Measurements from ENCODE around the gene MAMDC2. TPM values are rescaled to one million over a fixed set of nuclear protein-coding genes. Genes with fewer than 3 reads are reported as not detected.

Gene MAMDC2
- total RNA-seq, 1 donor from 2014 or later: 211 TPM

GRCh38 chr9:70055406-70056210 lies 12.0 kb downstream of the MAMDC2 start:
- Mint-ChIP-seq H3K4me3 (ENCODE audit: unreplicated experiment) (no peak overlapping the region), H3K4me1 (ENCODE audit: low read depth, unreplicated experiment) (peaks cover 35% of the 10 kb centered on the region), H3K36me3 (ENCODE audit: low read depth, unreplicated experiment) (peaks cover 25% of the 10 kb centered on the region), H3K9me3 (ENCODE audit: unreplicated experiment) (no peaks in the 10 kb centered on the region), H3K27me3 (ENCODE audit: low read depth, unreplicated experiment) (no peaks in the 10 kb centered on the region), H3K27ac (ENCODE audit: unreplicated experiment) (no peak overlapping the region)
- Histone ChIP-seq H3K27ac (ENCODE audit: low read depth, low read length) (no peak overlapping the region), H3K9ac (ENCODE audit: low read length) (no peak overlapping the region), H3K4me1 (ENCODE audit: insufficient read depth, low read length) (peaks cover 10% of the 10 kb centered on the region), H3K4me3 (ENCODE audit: insufficient read depth, low read depth, low read length) (no peak overlapping the region), H3K79me2 (ENCODE audit: insufficient read depth, low read length) (peaks cover 2% of the 10 kb centered on the region), H3K4me2 (ENCODE audit: low read length) (no peak overlapping the region), H2AFZ (ENCODE audit: low read depth, low read length) (no peak overlapping the region), H4K20me1 (ENCODE audit: insufficient read depth, low read length) (no peaks in the 10 kb centered on the region), H3K27me3 (ENCODE audit: insufficient read depth, low read length) (no peaks in the 10 kb centered on the region), H3K9me3 (ENCODE audit: insufficient read depth, low read depth, low read length) (no peaks in the 10 kb centered on the region), H3K36me3 (ENCODE audit: insufficient read depth, low read length) (no peaks in the 10 kb centered on the region)
- DNase-seq (ENCODE audit: low read depth) (no peak), FAIRE-seq (no peak)
- TF ChIP-seq EZH2 (IDR thresholded peaks at IDR 0.05; ENCODE audit: insufficient read depth, low read length) (no peak), CTCF (IDR thresholded peaks at IDR 0.05; ENCODE audit: insufficient read depth, low read depth, low read length) (no peak)

DNA sequence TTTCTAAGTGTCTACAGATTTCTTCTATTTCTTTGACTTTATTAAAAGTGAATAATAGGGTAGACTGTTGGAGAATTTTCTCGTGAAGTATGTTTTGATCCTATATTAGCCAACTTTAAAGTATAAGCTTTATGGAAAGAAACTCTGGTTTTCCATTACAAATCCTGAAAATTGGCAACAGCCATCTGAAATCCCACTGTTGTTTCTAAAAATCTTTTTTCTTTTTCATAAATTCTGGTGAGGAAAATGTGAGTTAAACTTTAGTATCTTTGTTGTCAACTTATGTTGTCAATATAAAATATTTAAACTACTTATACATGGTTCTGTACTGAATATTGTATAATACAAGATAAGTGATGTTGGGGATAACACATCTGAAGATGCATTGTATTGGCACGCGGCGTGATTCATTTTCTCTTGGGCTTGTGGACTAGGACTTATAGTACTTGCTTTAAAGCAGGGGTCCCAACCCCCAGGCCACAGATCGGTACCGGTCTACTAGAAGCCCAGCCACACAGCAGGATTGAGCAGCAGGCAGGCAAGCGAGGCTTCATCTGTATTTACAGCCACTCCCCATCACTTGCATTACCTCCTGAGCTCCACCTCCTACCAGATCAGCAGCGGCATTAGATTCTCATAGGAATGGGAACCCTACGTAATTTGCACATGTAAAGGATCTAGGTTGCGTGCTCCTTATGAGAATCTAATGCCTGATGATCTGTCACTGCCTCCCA lies 12.7 kb downstream of the MAMDC2 start:
- no peak overlapping the region for H3K9ac ChIP-seq (ENCODE audit: low read length)
- no peaks in the 10 kb centered on the region for H3K36me3 ChIP-seq (ENCODE audit: insufficient read depth, low read length)
- H3K27ac Mint-ChIP-seq (ENCODE audit: unreplicated experiment): no peak overlapping the region
- H4K20me1 ChIP-seq (ENCODE audit: insufficient read depth, low read length): no peaks in the 10 kb centered on the region
- H3K4me2 ChIP-seq (ENCODE audit: low read length): no peak overlapping the region
- H3K9me3 Mint-ChIP-seq (ENCODE audit: unreplicated experiment): no peaks in the 10 kb centered on the region
- peaks cover 10% of the 10 kb centered on the region for H3K4me1 ChIP-seq (ENCODE audit: insufficient read depth, low read length)
- no peaks in the 10 kb centered on the region for H3K27me3 ChIP-seq (ENCODE audit: insufficient read depth, low read length)
- DNase-seq (ENCODE audit: low read depth) (no peak), FAIRE-seq (no peak)
- no peak overlapping the region for H3K4me3 Mint-ChIP-seq (ENCODE audit: unreplicated experiment)
- no peak for TF ChIP-seq EZH2 (IDR thresholded peaks at IDR 0.05; ENCODE audit: insufficient read depth, low read length)
- TF ChIP-seq CTCF (IDR thresholded peaks at IDR 0.05; ENCODE audit: insufficient read depth, low read depth, low read length): no peak
- H2AFZ ChIP-seq (ENCODE audit: low read depth, low read length): no peak overlapping the region
- peaks cover 39% of the 10 kb centered on the region for H3K4me1 Mint-ChIP-seq (ENCODE audit: low read depth, unreplicated experiment)
- no peaks in the 10 kb centered on the region for H3K9me3 ChIP-seq (ENCODE audit: insufficient read depth, low read depth, low read length)
- peaks cover 27% of the 10 kb centered on the region for H3K36me3 Mint-ChIP-seq (ENCODE audit: low read depth, unreplicated experiment)
- H3K4me3 ChIP-seq (ENCODE audit: insufficient read depth, low read depth, low read length): no peak overlapping the region
- H3K79me2 ChIP-seq (ENCODE audit: insufficient read depth, low read length): peaks cover 2% of the 10 kb centered on the region
- no peak overlapping the region for H3K27ac ChIP-seq (ENCODE audit: low read depth, low read length)
- no peaks in the 10 kb centered on the region for H3K27me3 Mint-ChIP-seq (ENCODE audit: low read depth, unreplicated experiment)

Data from astrocyte (in vitro differentiated cells and primary cell).